H1 (cell line): Measurements from ENCODE around the gene ELL.

Source experiments
- CEBPB ChIP-seq: IDR thresholded peaks from 2 replicates; pipeline ENCODE4 v1.6.1; 2012; ENCODE audit warnings: low read depth, low read length
- EZH2 ChIP-seq: fragments of 200-600 bp; sonication (generic); IDR thresholded peaks from 2 replicates; pipeline ENCODE4 v1.7.1; 2012; ENCODE audit warnings: low read depth, mild to moderate bottlenecking, moderate library complexity, low read length, inconsistent platforms; ENCODE audit not compliant: severe bottlenecking
- JUN ChIP-seq: IDR thresholded peaks from 2 replicates; pipeline ENCODE4 v1.6.1; 2011; ENCODE audit warnings: low read depth, mild to moderate bottlenecking, improper control_type of control experiment, low read length
- POLR2A ChIP-seq, 2 experiments: IDR thresholded peaks; 1 replicate in 1 of 2; 2 replicates in 1 of 2; pipeline ENCODE4 v1.6.1; 2011; ENCODE audit warnings: low read depth in 2 of 2, low read length in 2 of 2, mild to moderate bottlenecking in 2 of 2; ENCODE audit errors: control extremely low read depth in 1 of 2
- SIN3A ChIP-seq, 2 experiments: IDR thresholded peaks in 1 of 2; conservative IDR thresholded peaks in 1 of 2; 2 replicates each; pipeline ENCODE4 v1.6.1; 2011 to 2012; ENCODE audit warnings: low read length in 2 of 2, improper control_type of control experiment in 1 of 2, low read depth in 1 of 2, mild to moderate bottlenecking in 1 of 2
- SP2 ChIP-seq: IDR thresholded peaks from 2 replicates; pipeline ENCODE4 v1.6.1; 2012; ENCODE audit warnings: mild to moderate bottlenecking, low read length, inconsistent platforms
- TF ChIP-seq, protein P1 (sequence below), 3 experiments: IDR thresholded peaks; 1 replicate in 2 of 3; 2 replicates in 1 of 3; pipeline versions ENCODE4 v1.5.1 to v1.6.1; 2011; ENCODE audit warnings: low read length in 3 of 3, mild to moderate bottlenecking in 3 of 3, inconsistent platforms in 2 of 3, low read depth in 1 of 3, moderate library complexity in 1 of 3; ENCODE audit not compliant: insufficient read depth in 1 of 3; ENCODE audit errors: control extremely low read depth in 1 of 3

DNA sequence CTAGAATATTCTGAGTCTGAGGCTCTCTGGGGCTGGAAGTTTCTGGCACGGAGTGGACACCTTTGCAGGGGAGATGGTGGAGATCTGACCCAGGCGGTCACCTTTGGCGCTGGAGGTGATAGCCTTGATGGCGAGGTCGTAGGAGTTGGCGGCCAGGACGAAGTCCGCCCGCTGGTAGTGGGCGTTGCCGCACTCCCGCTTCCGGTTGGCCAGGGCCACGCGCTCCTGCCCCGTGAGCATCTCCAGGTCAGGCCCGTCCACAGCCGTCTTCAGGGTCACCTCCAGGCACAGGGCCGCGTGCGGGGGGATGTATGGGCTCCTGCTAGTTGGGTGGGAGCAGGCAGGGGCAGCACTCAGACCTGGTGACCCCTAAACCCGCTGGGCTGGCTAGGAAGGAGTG, 16.2 kb upstream of the ELL start:
- TF ChIP-seq, protein P1, sequence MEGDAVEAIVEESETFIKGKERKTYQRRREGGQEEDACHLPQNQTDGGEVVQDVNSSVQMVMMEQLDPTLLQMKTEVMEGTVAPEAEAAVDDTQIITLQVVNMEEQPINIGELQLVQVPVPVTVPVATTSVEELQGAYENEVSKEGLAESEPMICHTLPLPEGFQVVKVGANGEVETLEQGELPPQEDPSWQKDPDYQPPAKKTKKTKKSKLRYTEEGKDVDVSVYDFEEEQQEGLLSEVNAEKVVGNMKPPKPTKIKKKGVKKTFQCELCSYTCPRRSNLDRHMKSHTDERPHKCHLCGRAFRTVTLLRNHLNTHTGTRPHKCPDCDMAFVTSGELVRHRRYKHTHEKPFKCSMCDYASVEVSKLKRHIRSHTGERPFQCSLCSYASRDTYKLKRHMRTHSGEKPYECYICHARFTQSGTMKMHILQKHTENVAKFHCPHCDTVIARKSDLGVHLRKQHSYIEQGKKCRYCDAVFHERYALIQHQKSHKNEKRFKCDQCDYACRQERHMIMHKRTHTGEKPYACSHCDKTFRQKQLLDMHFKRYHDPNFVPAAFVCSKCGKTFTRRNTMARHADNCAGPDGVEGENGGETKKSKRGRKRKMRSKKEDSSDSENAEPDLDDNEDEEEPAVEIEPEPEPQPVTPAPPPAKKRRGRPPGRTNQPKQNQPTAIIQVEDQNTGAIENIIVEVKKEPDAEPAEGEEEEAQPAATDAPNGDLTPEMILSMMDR (IDR thresholded peaks at IDR 0.05; ENCODE audit: control extremely low read depth in 1 of 3, insufficient read depth in 1 of 3, low read depth in 1 of 3, low read length in 3 of 3) = no peak
- TF ChIP-seq EZH2 (no peak), JUN (no peak), POLR2A (IDR thresholded peaks at IDR 0.05; ENCODE audit: control extremely low read depth in 1 of 2, low read depth in 2 of 2, low read length in 2 of 2) (no peak), SP2 (no peak), SIN3A (conservative IDR thresholded peaks at IDR 0.05 in 1 of 2, IDR thresholded peaks at IDR 0.05 in 1 of 2; ENCODE audit: low read depth in 1 of 2, low read length in 2 of 2) (no peak), CEBPB (no peak)
